IMR-90 (cell line): ENCODE data around the gene ENPP6. TPM values are rescaled to one million over a fixed set of nuclear protein-coding genes. Genes with fewer than 3 reads are reported as not detected.

Experiments used
- ATAC-seq: fragments of 200-7000 bp; cut with Tn5 transposase; 2 replicates; pipeline ENCODE4 v1.9.1; 2020; ENCODE audit warnings: low read depth, mild to moderate bottlenecking, moderate library complexity
- BruUV-seq: library from RNA; stranded (reverse); fragments of 400-500 nt; replicated peaks from 2 replicates; lab custom pipeline; 2021; lab: Mats Ljungman, UMichigan
- CTCF ChIA-PET: fragments of 300-600 bp; formaldehyde crosslinking; extraction: SDS; loops from one replicate; lab custom pipeline; 2021; ENCODE audit warnings: antibody characterized with exemption; lab: Yijun Ruan, JAX
- POLR2A ChIA-PET: fragments of 300-600 bp; sonication (Branson Sonifier 250); formaldehyde crosslinking; loops from one replicate; lab custom pipeline; 2022; ENCODE audit warnings: antibody characterized with exemption; ENCODE audit not compliant: unreplicated experiment; lab: Charles Lee
- DNase-seq: peaks from one replicate; pipeline ENCODE4 v3.0.0; 2013
- H2AFZ ChIP-seq: replicated peaks from 2 replicates; pipeline ENCODE3; 2013; ENCODE audit warnings: low read length, mild to moderate bottlenecking; ENCODE audit not compliant: poor library complexity
- H2AK5ac ChIP-seq: 2 replicates; pipeline ENCODE4 v1.6.1; 2013; ENCODE audit warnings: low read depth, low read length, inconsistent platforms
- H2AK9ac ChIP-seq: replicated peaks from 2 replicates; pipeline ENCODE3; 2013; ENCODE audit warnings: mild to moderate bottlenecking, low read depth, low read length, moderate library complexity; ENCODE audit not compliant: poor library complexity
- H2BK120ac ChIP-seq: 2 replicates; pipeline ENCODE4 v1.6.1; 2013; ENCODE audit warnings: low read depth, low read length, inconsistent platforms
- H2BK15ac ChIP-seq: 3 replicates; pipeline ENCODE4 v1.6.1; 2013; ENCODE audit warnings: low read depth, low read length, inconsistent platforms
- H2BK20ac ChIP-seq: 2 replicates; pipeline ENCODE4 v1.6.1; 2013; ENCODE audit warnings: low read depth, mild to moderate bottlenecking, inconsistent platforms, low read length, moderate library complexity
- H2BK5ac ChIP-seq: 2 replicates; pipeline ENCODE4 v1.6.1; 2013; ENCODE audit warnings: mild to moderate bottlenecking, low read depth, low read length, inconsistent platforms; ENCODE audit not compliant: poor library complexity, severe bottlenecking
- H3K14ac ChIP-seq: replicated peaks from 2 replicates; pipeline ENCODE4 v1.6.1; 2013; ENCODE audit warnings: low read depth, low read length, inconsistent platforms
- H3K18ac ChIP-seq: 2 replicates; pipeline ENCODE4 v1.6.1; 2013; ENCODE audit warnings: low read depth, low read length, control low read depth
- H3K23ac ChIP-seq: 2 replicates; pipeline ENCODE4 v1.6.1; 2013; ENCODE audit warnings: low read depth, low read length, inconsistent platforms
- H3K27ac ChIP-seq: 2 replicates; pipeline ENCODE4 v1.5.1; 2013; ENCODE audit warnings: mild to moderate bottlenecking, control low read depth, low read length; ENCODE audit not compliant: insufficient read depth
- H3K27me3 ChIP-seq: 2 replicates; pipeline ENCODE4 v1.6.1; 2013; ENCODE audit warnings: low read length; ENCODE audit not compliant: control insufficient read depth, insufficient read depth
- H3K36me3 ChIP-seq: 2 replicates; pipeline ENCODE4 v1.6.1; 2013; ENCODE audit warnings: low read length, mixed read lengths; ENCODE audit not compliant: control insufficient read depth, insufficient read depth
- H3K4ac ChIP-seq: 2 replicates; pipeline ENCODE4 v1.6.1; 2013; ENCODE audit warnings: low read depth, low read length, inconsistent platforms
- H3K4me1 ChIP-seq: 2 replicates; pipeline ENCODE4 v1.6.1; 2013; ENCODE audit warnings: low read length, mixed read lengths; ENCODE audit not compliant: control insufficient read depth, insufficient read depth
- H3K4me2 ChIP-seq: 2 replicates; pipeline ENCODE4 v1.6.1; 2013; ENCODE audit warnings: low read depth, mild to moderate bottlenecking, control low read depth, low read length, moderate library complexity
- H3K4me3 ChIP-seq: 2 replicates; pipeline ENCODE4 v1.5.1; 2013; ENCODE audit warnings: low read depth, mild to moderate bottlenecking, control low read depth, low read length, moderate library complexity; ENCODE audit not compliant: insufficient read depth
- H3K56ac ChIP-seq: 2 replicates; pipeline ENCODE4 v1.6.1; 2013; ENCODE audit warnings: low read length, inconsistent platforms; ENCODE audit not compliant: insufficient read depth; ENCODE audit errors: extremely low read depth
- H3K79me1 ChIP-seq, 2 experiments: 2 replicates each; pipeline ENCODE4 v1.6.1; 2013; ENCODE audit warnings: low read length in 2 of 2, inconsistent platforms in 1 of 2, low read depth in 1 of 2
- H3K9ac ChIP-seq: 2 replicates; pipeline ENCODE4 v1.6.1; 2013; ENCODE audit warnings: low read depth, low read length, control low read depth
- H3K9me1 ChIP-seq: 2 replicates; pipeline ENCODE4 v1.6.1; 2013; ENCODE audit warnings: low read length, inconsistent platforms; ENCODE audit not compliant: insufficient read depth
- H3K9me3 ChIP-seq: 2 replicates; pipeline ENCODE4 v1.6.1; 2013; ENCODE audit warnings: low read length; ENCODE audit not compliant: control insufficient read depth, insufficient read depth
- H4K20me1 ChIP-seq: 2 replicates; pipeline ENCODE4 v1.6.1; 2013; ENCODE audit warnings: low read length, inconsistent platforms; ENCODE audit not compliant: insufficient read depth
- H4K5ac ChIP-seq: 2 replicates; pipeline ENCODE4 v1.6.1; 2013; ENCODE audit warnings: mild to moderate bottlenecking, low read depth, low read length, control low read depth
- H4K8ac ChIP-seq, 2 experiments: 2 replicates each; pipeline ENCODE4 v1.6.1; 2013; ENCODE audit warnings: low read depth in 2 of 2, low read length in 2 of 2, control low read depth in 1 of 2, inconsistent platforms in 1 of 2
- H4K91ac ChIP-seq: 2 replicates; pipeline ENCODE4 v1.6.1; 2013; ENCODE audit warnings: low read depth, low read length, inconsistent platforms; ENCODE audit not compliant: insufficient read depth
- FOS ChIP-seq: fragments of 150-350 bp; IDR thresholded peaks from 2 replicates; pipeline ENCODE4 v1.6.1; 2016; ENCODE audit warnings: low read depth, low read length
- WGBS, 2 experiments: methylation state at CpG; one replicate each; pipeline versions ENCODE4 v1.1.5 to v1.1.7; 2013; ENCODE audit warnings: missing lambda C conversion rate in 2 of 2; ENCODE audit not compliant: insufficient read length in 1 of 2; ENCODE audit errors: extremely low coverage in 2 of 2; 5-methylcytosine and 5-hydroxymethylcytosine counted together
- dilution Hi-C: fragments of 300-500 bp; cut with HindIII; formaldehyde crosslinking; loops from one replicate; pipeline ENCODE4 v1.14.3; 2018; ENCODE audit warnings: low sequenced_read_pairs; ENCODE audit not compliant: unreplicated experiment
- in situ Hi-C: fragments of 300-500 bp; cut with MboI; formaldehyde crosslinking; loops from 3 replicates; pipeline ENCODE4 v1.14.3; 2019; ENCODE audit warnings: low sequenced_read_pairs, inconsistent platforms, mixed read lengths
- intact Hi-C: fragments of 100-400 bp; cut with micrococcal nuclease; formaldehyde crosslinking; loops from 2 replicates; pipeline ENCODE4 v1.10.0; 2022
- polyA plus RNA-seq, 3 experiments: library from polyadenylated mRNA; depleted of rRNA; stranded (reverse); fragments of >200 nt; gene quantifications; 2 replicates each; pipeline ENCODE4 v1.2.3, GENCODE V29; 2012; ENCODE audit warnings: low replicate concordance in 1 of 3
- total RNA-seq: library from RNA; depleted of rRNA; stranded (reverse); fragments of >200 nt; gene quantifications from 2 replicates; pipeline ENCODE4 v1.2.3, GENCODE V29; 2012
- TF ChIP-seq, protein P1 (sequence below): conservative IDR thresholded peaks from 2 replicates; pipeline ENCODE4 v1.5.1; 2012; ENCODE audit warnings: mild to moderate bottlenecking, low read depth, low read length, improper control_type of control experiment
- TF ChIP-seq, protein P2 (sequence below): fragments of 150-350 bp; IDR thresholded peaks from 2 replicates; pipeline ENCODE4 v1.6.1; 2017; ENCODE audit warnings: mild to moderate bottlenecking, antibody characterized with exemption, low read length, low read depth

ENPP6 gene
- total and polyA plus RNA-seq, 2 of the 4 experiments (the other 2 are of a cell fraction): not detected

DNA sequence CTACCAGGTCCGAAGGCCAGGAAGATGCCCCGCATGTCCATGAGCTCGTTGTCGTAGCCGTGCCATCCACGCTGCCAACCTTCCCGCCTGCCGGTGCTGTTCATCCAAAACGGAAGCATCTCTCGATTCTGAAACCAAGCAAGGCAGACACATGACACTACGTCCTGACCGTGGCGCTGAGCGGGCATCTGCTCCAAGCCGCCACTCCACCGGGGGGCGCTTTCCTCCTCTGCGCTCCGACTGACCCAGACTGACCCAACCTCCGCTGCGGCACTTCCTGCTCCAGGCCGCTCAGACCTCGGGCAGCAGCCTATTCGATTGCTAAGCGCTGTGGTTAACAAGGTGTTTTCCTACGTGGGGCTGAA, 120.5 kb downstream of the ENPP6 start:
- peak overlapping the region; percentile 39 for H2BK120ac ChIP-seq
- peak overlapping the region; percentile 18; the same call in 1 of the 2 replicates for H2BK20ac ChIP-seq
- no peaks in the 10 kb centered on the region for H3K27me3 ChIP-seq
- H3K36me3 ChIP-seq: no peaks in the 10 kb centered on the region
- H3K56ac ChIP-seq: no peak overlapping the region
- H3K4ac ChIP-seq: no peak overlapping the region
- H3K27ac ChIP-seq: peak overlapping the region; percentile 72; the same call in 1 of the 2 replicates
- H3K4me3 ChIP-seq: no peak overlapping the region
- ATAC-seq (peak; percentile 44), DNase-seq (no peak)
- 0 out of 2 replicates have a peak, but pooled peaks cover 7% of the 10 kb centered on the region for H3K9me1 ChIP-seq
- 18% methylated on average over 9 of the region's 26 CpGs; no CpG with 5 or more reads in 1 of the 2 experiments for WGBS, 2 experiments
- dilution Hi-C loops (no loop called here), in situ Hi-C loops (loop anchor here (5.0 kb wide), 1 partner anchor 260 kb away; no protein-coding TSS in a partner anchor), intact Hi-C loops (loop anchor here (5.0 kb wide), 2 partner anchors 80 to 110 kb away; no protein-coding TSS in a partner anchor)
- peak overlapping the region in 1 of 2 experiments; percentile 36; a peak in 1 of 4 replicates for H4K8ac ChIP-seq
- peak overlapping the region; percentile 9; the same call in 1 of the 2 replicates for H4K5ac ChIP-seq
- H2AK5ac ChIP-seq: no peak overlapping the region
- ChIA-PET POLR2A (no interaction called here), CTCF (interaction anchor here (1.1 to 1.9 kb wide), 3 partner anchors 31 to 257 kb away, joined by 3 to 5 read pairs (median 4); no protein-coding TSS in a partner anchor)
- no peaks in the 10 kb centered on the region for H3K79me1 ChIP-seq
- BruUV-seq: no TSS peak
- peak overlapping the region; percentile 46; the same call in 1 of the 2 replicates for H3K18ac ChIP-seq
- peak overlapping the region; percentile 71 for H2AFZ ChIP-seq
- no peak overlapping the region for H3K14ac ChIP-seq
- H4K91ac ChIP-seq: peak overlapping the region; percentile 15; the same call in 1 of the 2 replicates
- H2AK9ac ChIP-seq: no peak overlapping the region
- H3K9ac ChIP-seq: peak overlapping the region; percentile 1; the same call in 1 of the 2 replicates
- peak overlapping the region; percentile 48; the same call in 1 of the 2 replicates for H3K4me2 ChIP-seq
- H2BK5ac ChIP-seq: no peak overlapping the region
- no peaks in the 10 kb centered on the region for H4K20me1 ChIP-seq
- no peak overlapping the region for H2BK15ac ChIP-seq
- H3K23ac ChIP-seq: no peak overlapping the region
- H3K4me1 ChIP-seq: peaks cover 18% of the 10 kb centered on the region; the same call in 1 of the 2 replicates
- no peaks in the 10 kb centered on the region for H3K9me3 ChIP-seq
- TF ChIP-seq, protein P1, sequence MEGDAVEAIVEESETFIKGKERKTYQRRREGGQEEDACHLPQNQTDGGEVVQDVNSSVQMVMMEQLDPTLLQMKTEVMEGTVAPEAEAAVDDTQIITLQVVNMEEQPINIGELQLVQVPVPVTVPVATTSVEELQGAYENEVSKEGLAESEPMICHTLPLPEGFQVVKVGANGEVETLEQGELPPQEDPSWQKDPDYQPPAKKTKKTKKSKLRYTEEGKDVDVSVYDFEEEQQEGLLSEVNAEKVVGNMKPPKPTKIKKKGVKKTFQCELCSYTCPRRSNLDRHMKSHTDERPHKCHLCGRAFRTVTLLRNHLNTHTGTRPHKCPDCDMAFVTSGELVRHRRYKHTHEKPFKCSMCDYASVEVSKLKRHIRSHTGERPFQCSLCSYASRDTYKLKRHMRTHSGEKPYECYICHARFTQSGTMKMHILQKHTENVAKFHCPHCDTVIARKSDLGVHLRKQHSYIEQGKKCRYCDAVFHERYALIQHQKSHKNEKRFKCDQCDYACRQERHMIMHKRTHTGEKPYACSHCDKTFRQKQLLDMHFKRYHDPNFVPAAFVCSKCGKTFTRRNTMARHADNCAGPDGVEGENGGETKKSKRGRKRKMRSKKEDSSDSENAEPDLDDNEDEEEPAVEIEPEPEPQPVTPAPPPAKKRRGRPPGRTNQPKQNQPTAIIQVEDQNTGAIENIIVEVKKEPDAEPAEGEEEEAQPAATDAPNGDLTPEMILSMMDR: peak; percentile 26; the same call in 1 of the 2 replicates
- TF ChIP-seq, protein P2, sequence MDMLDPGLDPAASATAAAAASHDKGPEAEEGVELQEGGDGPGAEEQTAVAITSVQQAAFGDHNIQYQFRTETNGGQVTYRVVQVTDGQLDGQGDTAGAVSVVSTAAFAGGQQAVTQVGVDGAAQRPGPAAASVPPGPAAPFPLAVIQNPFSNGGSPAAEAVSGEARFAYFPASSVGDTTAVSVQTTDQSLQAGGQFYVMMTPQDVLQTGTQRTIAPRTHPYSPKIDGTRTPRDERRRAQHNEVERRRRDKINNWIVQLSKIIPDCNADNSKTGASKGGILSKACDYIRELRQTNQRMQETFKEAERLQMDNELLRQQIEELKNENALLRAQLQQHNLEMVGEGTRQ: no peak
- TF ChIP-seq FOS: no peak
